Measurements from ENCODE around the gene ANO10.
"Not testable (repeated sequence)": the region's sequence is repeated elsewhere in the genome, so short reads cannot be mapped to it uniquely, and the experiment has no call there.

The ANO10 gene

GRCh38 chr3:43372007-43372740 is 249.6 kb downstream of the ANO10 start:
- no peak for DNase-seq (ENCODE audit: low spot score)

- DNase-seq (ENCODE audit: low spot score) = no peak
Observed at GRCh38 chr3:43371494-43371893, 250.3 kb downstream of the ANO10 start.

GRCh38 chr3:43370293-43370980 is 251.4 kb downstream of the ANO10 start:
- no peak for DNase-seq (ENCODE audit: low spot score)

- no peak for DNase-seq (ENCODE audit: low spot score)
Observed at GRCh38 chr3:43369404-43370292, 252.2 kb downstream of the ANO10 start.

GRCh38 chr3:43366885-43367284 is 254.9 kb downstream of the ANO10 start:
- DNase-seq (ENCODE audit: low spot score) = no peak

- no peak for DNase-seq (ENCODE audit: low spot score)
Observed at GRCh38 chr3:43366481-43366880, 255.3 kb downstream of the ANO10 start.

- DNase-seq (ENCODE audit: low spot score) = no peak
Observed at GRCh38 chr3:43365601-43366305, 256.1 kb downstream of the ANO10 start.

- no peak for DNase-seq (ENCODE audit: low spot score)
Observed at GRCh38 chr3:43364926-43365325, 256.9 kb downstream of the ANO10 start.

- DNase-seq (ENCODE audit: low spot score) = no peak
Observed at GRCh38 chr3:43364494-43364893, 257.3 kb downstream of the ANO10 start.

- peak; percentile 28 for DNase-seq (ENCODE audit: low spot score)
Observed at GRCh38 chr3:43363621-43364266, 258.1 kb downstream of the ANO10 start.

- DNase-seq (ENCODE audit: low spot score) = no peak
Observed at GRCh38 chr3:43362961-43363360, 258.9 kb downstream of the ANO10 start.

- DNase-seq (ENCODE audit: low spot score) = no peak
Observed at GRCh38 chr3:43362183-43362582, 259.6 kb downstream of the ANO10 start.

GRCh38 chr3:43361077-43361476 is 260.7 kb downstream of the ANO10 start:
- no peak for DNase-seq (ENCODE audit: low spot score)

- DNase-seq (ENCODE audit: low spot score) = not testable (repeated sequence)
Observed at GRCh38 chr3:43356033-43356432, 265.8 kb downstream of the ANO10 start.

- DNase-seq (ENCODE audit: low spot score) = no peak
Observed at GRCh38 chr3:43353923-43354670, 267.7 kb downstream of the ANO10 start.

GRCh38 chr3:43353393-43353792 is 268.4 kb downstream of the ANO10 start:
- DNase-seq (ENCODE audit: low spot score) = no peak

GRCh38 chr3:43349716-43350115 is 272.1 kb downstream of the ANO10 start:
- DNase-seq (ENCODE audit: low spot score) = no peak

GRCh38 chr3:43348852-43349574 is 272.8 kb downstream of the ANO10 start:
- DNase-seq (ENCODE audit: low spot score) = no peak

GRCh38 chr3:43348350-43348749 is 273.5 kb downstream of the ANO10 start:
- DNase-seq (ENCODE audit: low spot score) = no peak

- no peak for DNase-seq (ENCODE audit: low spot score)
Observed at GRCh38 chr3:43347774-43348173, 274.0 kb downstream of the ANO10 start.
